Measurements from ENCODE around the gene F2. TPM values are rescaled to one million over a fixed set of nuclear protein-coding genes. Genes with fewer than 3 reads are reported as not detected.

Gene F2
- not detected in 2 replicates for total RNA-seq

DNA sequence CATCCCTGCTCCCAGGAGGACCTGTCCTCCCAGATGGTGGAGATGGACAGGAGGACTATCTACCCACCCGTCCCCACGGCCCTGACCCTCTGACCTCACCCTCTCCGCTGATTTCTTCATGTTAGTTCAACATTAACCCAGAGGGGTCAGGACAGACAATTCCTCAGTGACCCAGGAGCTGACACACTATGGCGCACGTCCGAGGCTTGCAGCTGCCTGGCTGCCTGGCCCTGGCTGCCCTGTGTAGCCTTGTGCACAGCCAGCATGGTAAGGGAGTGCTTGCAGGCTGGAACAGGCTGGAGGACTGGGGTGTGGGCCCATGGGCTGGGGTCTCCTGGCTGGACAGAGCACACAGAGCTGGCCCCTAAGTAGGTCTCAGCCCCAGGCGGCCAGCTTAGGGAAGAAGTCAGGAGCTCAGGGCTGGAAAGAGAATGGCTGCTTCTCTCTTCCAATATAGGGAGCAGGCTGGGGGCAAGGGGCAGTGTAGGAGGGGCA is at the start of gene F2:
Gene F2 (plus strand): TSS at position 166 of the 495 bp plus-strand sequence. CDS start 23 bp downstream, at position 189.

DNA sequence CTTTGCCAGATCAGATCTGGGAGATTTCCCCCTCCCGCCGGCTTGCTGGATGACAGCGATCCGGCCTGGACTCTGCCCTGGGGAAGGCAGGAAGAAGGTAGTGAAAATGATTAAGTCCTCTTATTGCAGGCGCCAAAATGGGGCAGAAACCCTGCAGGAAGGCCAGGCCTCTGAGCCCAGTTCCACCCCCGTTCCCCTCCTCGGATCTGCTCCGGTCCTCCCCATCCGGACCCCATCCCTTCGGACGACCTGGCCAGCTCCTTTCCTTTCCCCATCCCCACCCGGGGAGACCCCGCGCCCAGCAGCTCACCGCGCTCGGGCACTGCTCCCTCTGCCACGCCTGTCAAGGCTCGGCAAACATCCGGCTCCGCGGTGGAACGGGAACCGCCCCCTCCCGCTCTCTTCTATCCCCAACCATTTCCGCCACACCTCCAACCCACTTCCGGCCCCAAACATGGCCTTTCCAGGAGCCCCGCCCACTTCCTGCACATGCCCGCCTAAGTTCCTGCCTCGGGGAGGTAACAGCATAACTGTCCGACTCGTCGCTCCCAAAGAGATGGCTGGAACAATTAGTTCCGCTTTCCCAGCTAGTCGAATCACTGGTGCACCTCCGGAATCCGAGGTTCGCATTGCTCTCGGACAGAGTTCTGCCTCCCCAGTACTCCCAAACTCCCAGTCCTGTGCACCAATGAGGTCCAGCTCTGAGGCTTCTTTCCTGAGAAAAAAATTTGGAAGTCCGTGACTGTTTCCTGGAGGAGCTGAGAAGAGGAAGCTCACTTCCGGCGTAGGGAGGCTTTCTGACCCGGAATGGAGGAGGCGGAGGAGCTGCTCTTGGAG is 18.6 kb upstream of the F2 start, which contains the start of the genes ARHGAP1 and ZNF408:
Gene ARHGAP1 (minus strand): TSS at position 379 of the 837 bp plus-strand sequence. CDS start 4,512 bp downstream, outside the sequence.
Gene ZNF408 (plus strand): TSS at position 791 of the 837 bp plus-strand sequence. CDS start 17 bp downstream, at position 808.

Small RNAs within 50 kb of the gene (small RNA-seq; reads per million reads assigned to genes)
- gene MIR5582 (7.8 reads per million, percentile 87 among the genes with 10 or more reads in this experiment), gene RF00573 (not detected), gene SNORD67 (359 reads per million, percentile 99 among the genes with 10 or more reads in this experiment)

Other genes starting within 250 kb of the F2 start
- 40.4 and 46.9 TPM in 2 replicates for gene AMBRA1, start 125.2 kb upstream of the F2 start, total RNA-seq
- 6.1 and 7.3 TPM in 2 replicates for gene HARBI1, start 102.0 kb upstream of the F2 start, total RNA-seq
- 69.1 and 73.2 TPM in 2 replicates for gene ATG13, start 101.7 kb upstream of the F2 start, total RNA-seq
- gene ARHGAP1, start 18.6 kb upstream of the F2 start, total RNA-seq: 53.5 and 64.0 TPM in 2 replicates
- gene ZNF408, start 18.2 kb upstream of the F2 start, total RNA-seq: 17.5 and 17.8 TPM in 2 replicates
- gene CKAP5, start 127.1 kb downstream of the F2 start, total RNA-seq: 60.6 and 61.0 TPM in 2 replicates
- 5.2 and 8.4 TPM in 2 replicates for gene LRP4, start 199.3 kb downstream of the F2 start, total RNA-seq
- 32.5 and 36.7 TPM in 2 replicates for gene CSTPP1, start 217.5 kb downstream of the F2 start, total RNA-seq